A673 (cell line): ENCODE data around the gene MFRP. TPM values are rescaled to one million over a fixed set of nuclear protein-coding genes. Genes with fewer than 3 reads are reported as not detected.
A peak's percentile ranks its signal among the peaks of the same experiment; 100 is the strongest.
"Not testable (repeated sequence)": the region's sequence is repeated elsewhere in the genome, so short reads cannot be mapped to it uniquely, and the experiment has no call there.

ENCODE experiments used
- BruUV-seq: library from RNA; stranded (reverse); fragments of 400-500 nt; replicated peaks from 2 replicates; lab custom pipeline; 2021; lab: Mats Ljungman, UMichigan
- CTCF ChIA-PET: fragments of 300-600 bp; sonication (Branson Sonifier 250); formaldehyde crosslinking; loops from one replicate; lab custom pipeline; 2022; ENCODE audit warnings: antibody characterized with exemption; lab: Charles Lee
- POLR2A ChIA-PET: fragments of 300-600 bp; sonication (Branson Sonifier 250); formaldehyde crosslinking; loops from one replicate; lab custom pipeline; 2022; ENCODE audit warnings: antibody characterized with exemption; ENCODE audit not compliant: low non-redundant PET; lab: Charles Lee
- DNase-seq: peaks from one replicate; pipeline ENCODE4 v3.0.0-alpha.2; 2015; ENCODE audit warnings: low spot score
- H3K27ac ChIP-seq: fragments of 200-600 bp; sonication (generic); 2 replicates; pipeline ENCODE4 v1.5.1; 2016; ENCODE audit warnings: mixed run types, low read depth, mild to moderate bottlenecking, mixed read lengths, antibody characterized with exemption, low read length; ENCODE audit not compliant: poor library complexity, severe bottlenecking
- H3K27me3 ChIP-seq: fragments of 200-600 bp; sonication (generic); replicated peaks from 2 replicates; pipeline ENCODE4 v1.6.1; 2017; ENCODE audit warnings: mixed run types, low read depth, mild to moderate bottlenecking, mixed read lengths, antibody characterized with exemption, low read length; ENCODE audit not compliant: insufficient read depth, poor library complexity
- H3K36me3 ChIP-seq: fragments of 200-600 bp; sonication (generic); 2 replicates; pipeline ENCODE4 v1.6.1; 2016; ENCODE audit warnings: mixed run types, mild to moderate bottlenecking, mixed read lengths, antibody characterized with exemption, low read length; ENCODE audit not compliant: insufficient read depth, poor library complexity, severe bottlenecking
- H3K4me1 ChIP-seq: fragments of 200-600 bp; sonication (generic); 2 replicates; pipeline ENCODE4 v1.6.1; 2017; ENCODE audit warnings: mixed run types, mild to moderate bottlenecking, mixed read lengths, antibody characterized with exemption, low read length; ENCODE audit not compliant: insufficient read depth, poor library complexity, severe bottlenecking
- H3K4me3 ChIP-seq: fragments of 200-600 bp; sonication (generic); 2 replicates; pipeline ENCODE4 v1.5.1; 2016; ENCODE audit warnings: low read depth, mixed run types, mild to moderate bottlenecking, mixed read lengths, low read length; ENCODE audit not compliant: poor library complexity, severe bottlenecking
- H3K9me3 ChIP-seq: fragments of 200-600 bp; sonication (generic); 2 replicates; pipeline ENCODE4 v1.6.1; 2016; ENCODE audit warnings: mixed run types, low read depth, mild to moderate bottlenecking, mixed read lengths, antibody characterized with exemption, low read length; ENCODE audit not compliant: poor library complexity, severe bottlenecking
- CTCF ChIP-seq: fragments of 300-800, 200-600 bp; sonication (generic); conservative IDR thresholded peaks from 2 replicates; pipeline ENCODE4 v1.5.1; 2017; ENCODE audit warnings: low read depth, mild to moderate bottlenecking, antibody characterized with exemption, low read length, moderate library complexity, mixed read lengths
- EZH2 ChIP-seq: fragments of 200-600 bp; sonication (generic); IDR thresholded peaks from 2 replicates; pipeline ENCODE4 v1.6.1; 2017; ENCODE audit warnings: borderline replicate concordance, low read depth, mild to moderate bottlenecking, mixed read lengths, antibody characterized with exemption, low read length; ENCODE audit not compliant: poor library complexity, severe bottlenecking
- intact Hi-C: fragments of 100-400 bp; cut with micrococcal nuclease; formaldehyde crosslinking; loops from one replicate; pipeline ENCODE4 v1.10.0; 2022; ENCODE audit not compliant: unreplicated experiment
- total RNA-seq: library from RNA; stranded (reverse); gene quantifications from 2 replicates; pipeline ENCODE4 v1.2.3, GENCODE V29; 2021

The MFRP gene
- total RNA-seq, 1 experiment from 2014 or later, result not detected

GRCh38 chr11:119388103-119388502, 41.6 kb upstream of the MFRP start:
- no TSS peak for BruUV-seq
- Histone ChIP-seq H3K4me1 (no peaks in the 10 kb centered on the region), H3K27me3 (no peaks in the 10 kb centered on the region), H3K27ac (no peak overlapping the region), H3K9me3 (no peaks in the 10 kb centered on the region), H3K36me3 (no peaks in the 10 kb centered on the region), H3K4me3 (no peak overlapping the region)
- ChIA-PET CTCF (no interaction called here), POLR2A (no interaction called here)
- DNase-seq, result no peak
- TF ChIP-seq EZH2 (no peak), CTCF (no peak)
- intact Hi-C loops, result no loop called here

GRCh38 chr11:119384332-119384731, 37.8 kb upstream of the MFRP start:
- DNase-seq, result no peak
- Histone ChIP-seq H3K9me3 (no peaks in the 10 kb centered on the region), H3K27me3 (no peaks in the 10 kb centered on the region), H3K36me3 (no peaks in the 10 kb centered on the region), H3K4me1 (peaks cover 6% of the 10 kb centered on the region), H3K4me3 (no peak overlapping the region), H3K27ac (no peak overlapping the region)
- POLR2A ChIA-PET, result no interaction called here
- no TSS peak for BruUV-seq
- CTCF ChIA-PET, result interaction anchor here (0.6 to 2.2 kb wide), 3 partner anchors 23 to 222 kb away, joined by 6 to 8 read pairs (median 8); no protein-coding TSS in a partner anchor
- TF ChIP-seq CTCF (no peak), EZH2 (no peak)
- intact Hi-C loops, result loop anchor here (5.0 kb wide), 1 partner anchor 47 kb away; no protein-coding TSS in a partner anchor

- H3K36me3 ChIP-seq, DNase-seq, BruUV-seq, H3K27me3 ChIP-seq, H3K4me1 ChIP-seq, H3K27ac ChIP-seq, POLR2A ChIA-PET, H3K9me3 ChIP-seq: not testable (repeated sequence)
- CTCF ChIA-PET, result interaction anchor here (1.1 kb wide), 1 partner anchor 26 kb away, joined by 4 read pairs; no protein-coding TSS in a partner anchor
- intact Hi-C loops, result loop anchor here (5.0 kb wide), 1 partner anchor 45 kb away; no protein-coding TSS in a partner anchor
- H3K4me3 ChIP-seq, result peak overlapping the region; percentile 53
Observed at GRCh38 chr11:119382513-119382912, 36.0 kb upstream of the MFRP start.

- Histone ChIP-seq H3K27me3 (no peaks in the 10 kb centered on the region), H3K27ac (no peak overlapping the region), H3K9me3 (no peaks in the 10 kb centered on the region), H3K4me3 (peak overlapping the region; percentile 53), H3K4me1 (peaks cover 6% of the 10 kb centered on the region), H3K36me3 (no peaks in the 10 kb centered on the region)
- TF ChIP-seq CTCF, result no peak
- intact Hi-C loops, result loop anchor here (5.0 kb wide), 1 partner anchor 45 kb away; no protein-coding TSS in a partner anchor
- TSS peak; percentile 90 for BruUV-seq
- CTCF ChIA-PET, result interaction anchor here (1.1 kb wide), 1 partner anchor 26 kb away, joined by 4 read pairs; no protein-coding TSS in a partner anchor
- no peak for DNase-seq
- POLR2A ChIA-PET, result no interaction called here
Observed at GRCh38 chr11:119382101-119382500, 35.6 kb upstream of the MFRP start.
